ENCODE results near the gene LDLRAD3. TPM values are rescaled to one million over a fixed set of nuclear protein-coding genes. Genes with fewer than 3 reads are reported as not detected.

LDLRAD3 gene
- total RNA-seq, 4 donors from 2014 or later = 10.2 to 41.9 (median 19.8) TPM

GRCh38 chr11:36051235-36052144 lies 107.6 kb downstream of the LDLRAD3 start:
- Histone ChIP-seq H3K4me3 (no peak overlapping the region), H3K36me3 (no peaks in the 10 kb centered on the region), H3K4me1 (peaks cover 4 to 7% of the 10 kb centered on the region in 2 donors), H3K9me3 (no peaks in the 10 kb centered on the region), H3K27me3 (no peaks in the 10 kb centered on the region), H3K27ac (no peak overlapping the region)
- no peak for DNase-seq
- intact Hi-C loops (cut with DNase I; ENCODE audit: low total_unique reads) = no loop called here
- no peak for TF ChIP-seq POLR2A (IDR thresholded peaks at IDR 0.05)
- TF ChIP-seq CTCF (IDR thresholded peaks at IDR 0.05) = no peak

- peaks cover 4 to 7% of the 10 kb centered on the region in 2 donors for H3K4me1 ChIP-seq
- intact Hi-C loops (cut with DNase I; ENCODE audit: low total_unique reads) = no loop called here
- no peak for TF ChIP-seq CTCF (IDR thresholded peaks at IDR 0.05)
- no peak for TF ChIP-seq POLR2A (IDR thresholded peaks at IDR 0.05)
- DNase-seq = no peak
- no peak overlapping the region for H3K27ac ChIP-seq
- H3K27me3 ChIP-seq = no peaks in the 10 kb centered on the region
- no peaks in the 10 kb centered on the region for H3K36me3 ChIP-seq
- no peaks in the 10 kb centered on the region for H3K9me3 ChIP-seq
- H3K4me3 ChIP-seq = no peak overlapping the region
These were observed 109.4 kb downstream of the LDLRAD3 start for GRCh38 chr11:36053281-36053680.

GRCh38 chr11:36053862-36054261 lies 110.0 kb downstream of the LDLRAD3 start:
- no peaks in the 10 kb centered on the region for H3K9me3 ChIP-seq
- intact Hi-C loops (cut with DNase I; ENCODE audit: low total_unique reads) = no loop called here
- H3K27ac ChIP-seq = no peak overlapping the region
- no peaks in the 10 kb centered on the region for H3K27me3 ChIP-seq
- no peak for DNase-seq
- no peak overlapping the region for H3K4me3 ChIP-seq
- TF ChIP-seq CTCF (IDR thresholded peaks at IDR 0.05) (no peak), POLR2A (IDR thresholded peaks at IDR 0.05) (no peak)
- no peaks in the 10 kb centered on the region for H3K36me3 ChIP-seq
- H3K4me1 ChIP-seq = peaks cover 0 to 7% of the 10 kb centered on the region in 2 donors

- Histone ChIP-seq H3K4me1 (peaks cover 0 to 7% of the 10 kb centered on the region in 2 donors), H3K4me3 (no peak overlapping the region), H3K27ac (no peak overlapping the region), H3K9me3 (peaks cover 0 to 4% of the 10 kb centered on the region in 2 donors), H3K27me3 (no peaks in the 10 kb centered on the region), H3K36me3 (no peaks in the 10 kb centered on the region)
- TF ChIP-seq POLR2A (IDR thresholded peaks at IDR 0.05) (no peak), CTCF (IDR thresholded peaks at IDR 0.05) (no peak)
- intact Hi-C loops (cut with DNase I; ENCODE audit: low total_unique reads) = no loop called here
- no peak for DNase-seq
These were observed 110.8 kb downstream of the LDLRAD3 start for GRCh38 chr11:36054628-36055027.

- intact Hi-C loops (cut with DNase I; ENCODE audit: low total_unique reads) = no loop called here
- H3K36me3 ChIP-seq = no peaks in the 10 kb centered on the region
- H3K9me3 ChIP-seq = peaks cover 0 to 7% of the 10 kb centered on the region in 2 donors
- no peaks in the 10 kb centered on the region for H3K27me3 ChIP-seq
- TF ChIP-seq POLR2A (IDR thresholded peaks at IDR 0.05) (no peak), CTCF (IDR thresholded peaks at IDR 0.05) (peak in 1 of 4 experiments; percentile 13)
- no peak for DNase-seq
- H3K4me3 ChIP-seq = no peak overlapping the region
- H3K27ac ChIP-seq = no peak overlapping the region
- H3K4me1 ChIP-seq = peaks cover 0 to 7% of the 10 kb centered on the region in 2 donors
These were observed 112.4 kb downstream of the LDLRAD3 start for GRCh38 chr11:36056160-36056751.

Measured in uterus (tissue), 4 donors.